H1 (cell line): ENCODE results near the gene KRT77. TPM values are rescaled to one million over a fixed set of nuclear protein-coding genes. Genes with fewer than 3 reads are reported as not detected.

ENCODE experiments used
- CTCF ChIA-PET: fragments of 300-600 bp; sonication (Branson Sonifier 250); formaldehyde crosslinking; loops from one replicate; lab custom pipeline; 2021; ENCODE audit not compliant: partially characterized antibody; lab: Charles Lee
- POLR2A ChIA-PET: fragments of 300-600 bp; sonication (Branson Sonifier 250); formaldehyde crosslinking; loops from one replicate; lab custom pipeline; 2021; ENCODE audit warnings: inconsistent platforms; ENCODE audit not compliant: partially characterized antibody; lab: Charles Lee
- DNase-seq, 2 experiments: peaks; one replicate each; pipeline versions ENCODE4 v3.0.0 to v3.0.0-alpha.2; 2010 to 2022; ENCODE audit warnings: low spot score in 2 of 2, low read depth in 1 of 2, mixed read lengths in 1 of 2
- FAIRE-seq: peaks from 2 replicates; lab custom pipeline; 2011; peaks lifted over from hg19 to GRCh38; lab: Jason Lieb, UNC
- H2AFZ ChIP-seq: 2 replicates; pipeline ENCODE4 v1.8.1; 2012; ENCODE audit warnings: low read length, inconsistent platforms
- H2AK5ac ChIP-seq: 2 replicates; pipeline ENCODE4 v1.6.1; 2013; ENCODE audit warnings: low read depth, low read length
- H2BK120ac ChIP-seq: replicated peaks from 2 replicates; pipeline ENCODE3; 2013; ENCODE audit warnings: low read depth, low read length, inconsistent platforms
- H2BK12ac ChIP-seq: 2 replicates; pipeline ENCODE4 v1.6.1; 2013; ENCODE audit warnings: low read depth, low read length
- H2BK15ac ChIP-seq: 2 replicates; pipeline ENCODE4 v1.6.1; 2013; ENCODE audit warnings: low read length
- H2BK20ac ChIP-seq: 2 replicates; pipeline ENCODE4 v1.6.1; 2013; ENCODE audit warnings: low read length
- H2BK5ac ChIP-seq: 2 replicates; pipeline ENCODE4 v1.6.1; 2013; ENCODE audit warnings: low read depth, low read length
- H3K14ac ChIP-seq: 2 replicates; pipeline ENCODE4 v1.6.1; 2013; ENCODE audit warnings: inconsistent platforms; ENCODE audit not compliant: insufficient read length
- H3K18ac ChIP-seq: 2 replicates; pipeline ENCODE4 v1.6.1; 2013; ENCODE audit warnings: low read length; ENCODE audit errors: extremely low read depth
- H3K23ac ChIP-seq: 2 replicates; pipeline ENCODE4 v1.6.1; 2013; ENCODE audit warnings: inconsistent platforms; ENCODE audit not compliant: insufficient read length
- H3K23me2 ChIP-seq: 2 replicates; pipeline ENCODE4 v1.6.1; 2013; ENCODE audit warnings: low read depth, low read length
- H3K27ac ChIP-seq: 2 replicates; pipeline ENCODE4 v1.6.1; 2011; ENCODE audit warnings: low read depth, low read length, inconsistent platforms
- H3K27me3 ChIP-seq, 4 experiments: replicated peaks in 1 of 4; 1 replicate in 1 of 4; 2 replicates in 3 of 4; pipeline versions ENCODE4 v1.6.1 to v1.8.1; 2011 to 2013; ENCODE audit warnings: low read length in 3 of 4, mild to moderate bottlenecking in 3 of 4, inconsistent platforms in 2 of 4, mixed read lengths in 2 of 4, moderate library complexity in 1 of 4; ENCODE audit not compliant: control insufficient read depth in 3 of 4, insufficient read depth in 3 of 4; ENCODE audit errors: extremely low read depth in 1 of 4
- H3K36me3 ChIP-seq, 4 experiments: 2 replicates each; pipeline versions ENCODE4 v1.6.1 to v1.8.1; 2011 to 2013; ENCODE audit warnings: mild to moderate bottlenecking in 4 of 4, low read length in 3 of 4, moderate library complexity in 2 of 4, control low read depth in 1 of 4, inconsistent platforms in 1 of 4; ENCODE audit not compliant: insufficient read depth in 4 of 4, control insufficient read depth in 2 of 4
- H3K4ac ChIP-seq: replicated peaks from 2 replicates; pipeline ENCODE3; 2013; ENCODE audit warnings: low read length, low read depth, mixed read lengths, inconsistent platforms; ENCODE audit not compliant: insufficient read length
- H3K4me1 ChIP-seq, 4 experiments: replicated peaks in 1 of 4; 1 replicate in 1 of 4; 2 replicates in 3 of 4; pipeline versions ENCODE4 v1.6.1 to v1.8.1; 2011 to 2013; ENCODE audit warnings: low read length in 3 of 4, inconsistent platforms in 2 of 4, mixed read lengths in 1 of 4; ENCODE audit not compliant: insufficient read depth in 4 of 4, control insufficient read depth in 3 of 4
- H3K4me2 ChIP-seq, 2 experiments: 2 replicates each; pipeline versions ENCODE4 v1.6.1 to v1.8.1; 2011 to 2013; ENCODE audit warnings: low read depth in 2 of 2, low read length in 2 of 2, control low read depth in 1 of 2, inconsistent platforms in 1 of 2, mild to moderate bottlenecking in 1 of 2; ENCODE audit not compliant: insufficient read depth in 1 of 2
- H3K4me3 ChIP-seq, 4 experiments: fragments of 200-600, 300-600 bp in 1 of 4; sonication (generic), shearing (Covaris generic), sonication (Bioruptor Twin) in 1 of 4; 2 replicates each; pipeline versions ENCODE4 v1.5.1 to v1.8.1; 2011 to 2016; ENCODE audit warnings: low read length in 4 of 4, low read depth in 3 of 4, control low read depth in 2 of 4, inconsistent platforms in 2 of 4, mild to moderate bottlenecking in 2 of 4, mixed read lengths in 1 of 4, moderate library complexity in 1 of 4; ENCODE audit not compliant: insufficient read depth in 2 of 4; ENCODE audit errors: extremely low read depth in 1 of 4
- H3K56ac ChIP-seq: replicated peaks from 2 replicates; pipeline ENCODE3; 2013; ENCODE audit warnings: low read depth, mild to moderate bottlenecking, mixed read lengths, low read length, inconsistent platforms; ENCODE audit not compliant: insufficient read length
- H3K79me1 ChIP-seq: 2 replicates; pipeline ENCODE4 v1.6.1; 2013; ENCODE audit warnings: low read depth, low read length, control low read depth
- H3K79me2 ChIP-seq, 2 experiments: 2 replicates each; pipeline versions ENCODE4 v1.6.1 to v1.8.1; 2012 to 2013; ENCODE audit warnings: low read length in 2 of 2, mild to moderate bottlenecking in 2 of 2, inconsistent platforms in 1 of 2; ENCODE audit not compliant: insufficient read depth in 2 of 2, control insufficient read depth in 1 of 2
- H3K9ac ChIP-seq, 4 experiments: replicated peaks in 1 of 4; 1 replicate in 1 of 4; 2 replicates in 3 of 4; pipeline versions ENCODE4 v1.6.1 to v1.8.1; 2011 to 2013; ENCODE audit warnings: low read depth in 3 of 4, low read length in 3 of 4, control low read depth in 2 of 4, mild to moderate bottlenecking in 2 of 4, moderate library complexity in 2 of 4, inconsistent platforms in 1 of 4; ENCODE audit errors: extremely low read depth in 1 of 4
- H3K9me3 ChIP-seq, 2 experiments: 2 replicates each; pipeline versions ENCODE4 v1.6.1 to v1.8.1; 2012 to 2013; ENCODE audit warnings: mild to moderate bottlenecking in 2 of 2, moderate library complexity in 2 of 2, control low read depth in 1 of 2, inconsistent platforms in 1 of 2, low read depth in 1 of 2, low read length in 1 of 2, mixed read lengths in 1 of 2; ENCODE audit not compliant: insufficient read depth in 2 of 2
- H4K20me1 ChIP-seq, 2 experiments: replicated peaks in 1 of 2; 2 replicates each; pipeline versions ENCODE3 to v1.8.1; 2011 to 2013; ENCODE audit warnings: inconsistent platforms in 2 of 2, low read length in 2 of 2, mild to moderate bottlenecking in 1 of 2; ENCODE audit not compliant: insufficient read depth in 2 of 2, control insufficient read depth in 1 of 2
- H4K5ac ChIP-seq: 2 replicates; pipeline ENCODE4 v1.6.1; 2013; ENCODE audit warnings: low read length, low read depth, mixed read lengths, inconsistent platforms; ENCODE audit not compliant: insufficient read length
- H4K8ac ChIP-seq: 2 replicates; pipeline ENCODE4 v1.8.0; 2013; ENCODE audit warnings: mild to moderate bottlenecking, moderate library complexity, low read length, inconsistent platforms; ENCODE audit not compliant: insufficient read depth; ENCODE audit errors: extremely low read depth
- H4K91ac ChIP-seq: replicated peaks from 2 replicates; pipeline ENCODE3; 2013; ENCODE audit warnings: low read length, mixed read lengths, inconsistent platforms; ENCODE audit not compliant: insufficient read length
- CBX5 ChIP-seq: fragments of 300-800, 300-1000 bp; sonication (generic); IDR thresholded peaks from 2 replicates; pipeline ENCODE4 v1.7.1; 2016; ENCODE audit warnings: antibody characterized with exemption, low read length, low read depth
- CHD2 ChIP-seq: IDR thresholded peaks from 2 replicates; pipeline ENCODE4 v1.6.1; 2012; ENCODE audit warnings: low read length, improper control_type of control experiment
- FOSL1 ChIP-seq: IDR thresholded peaks from 2 replicates; pipeline ENCODE4 v1.6.1; 2011; ENCODE audit warnings: mild to moderate bottlenecking, low read depth, low read length, moderate library complexity; ENCODE audit not compliant: insufficient read depth
- JUND ChIP-seq: IDR thresholded peaks from 2 replicates; pipeline ENCODE4 v1.6.1; 2011; ENCODE audit warnings: mild to moderate bottlenecking, improper control_type of control experiment, low read length
- KDM5A ChIP-seq: fragments of 200-600 bp; IDR thresholded peaks from 2 replicates; pipeline ENCODE4 v1.7.1; 2012; ENCODE audit warnings: mild to moderate bottlenecking, low read length, inconsistent platforms, mixed read lengths
- PHF8 ChIP-seq: fragments of 200-600 bp; sonication (generic); conservative IDR thresholded peaks from 2 replicates; pipeline ENCODE4 v1.7.1; 2012; ENCODE audit warnings: low read depth, mild to moderate bottlenecking, inconsistent platforms, low read length, moderate library complexity
- POU5F1 ChIP-seq: IDR thresholded peaks from 2 replicates; pipeline ENCODE4 v1.6.1; 2011; ENCODE audit warnings: low read depth, mild to moderate bottlenecking, low read length, moderate library complexity
- RXRA ChIP-seq: IDR thresholded peaks from 2 replicates; pipeline ENCODE4 v1.6.1; 2011; ENCODE audit warnings: low read depth, mild to moderate bottlenecking, low read length, moderate library complexity; ENCODE audit not compliant: insufficient read depth
- SIN3A ChIP-seq, 2 experiments: IDR thresholded peaks in 1 of 2; conservative IDR thresholded peaks in 1 of 2; 2 replicates each; pipeline ENCODE4 v1.6.1; 2011 to 2012; ENCODE audit warnings: low read length in 2 of 2, improper control_type of control experiment in 1 of 2, low read depth in 1 of 2, mild to moderate bottlenecking in 1 of 2
- SIRT6 ChIP-seq: IDR thresholded peaks from one replicate; pipeline ENCODE4 v1.7.1; 2012; ENCODE audit warnings: low read length, inconsistent platforms
- SP1 ChIP-seq: IDR thresholded peaks from 2 replicates; pipeline ENCODE4 v1.6.1; 2011; ENCODE audit warnings: low read depth, low read length
- TAF7 ChIP-seq: optimal IDR thresholded peaks from 2 replicates; pipeline ENCODE3; 2011; ENCODE audit warnings: low read depth, mild to moderate bottlenecking, inconsistent platforms, low read length, moderate library complexity, borderline replicate concordance
- TCF12 ChIP-seq: IDR thresholded peaks from 2 replicates; pipeline ENCODE4 v1.6.1; 2011; ENCODE audit warnings: low read depth, mild to moderate bottlenecking, low read length
- TEAD4 ChIP-seq: IDR thresholded peaks from 2 replicates; pipeline ENCODE4 v1.6.1; 2012; ENCODE audit warnings: low read depth, low read length, inconsistent platforms, mixed read lengths
- WGBS, 2 experiments: shearing (Covaris generic) in 1 of 2; methylation state at CpG; one replicate each; pipeline versions ENCODE4 v1.1.6 to v1.1.7; 2013 to 2015; ENCODE audit warnings: low lambda C conversion rate in 2 of 2, mixed read lengths in 2 of 2, inconsistent platforms in 1 of 2, low coverage in 1 of 2, missing lambda C conversion rate in 1 of 2; ENCODE audit not compliant: insufficient replicate concordance in 2 of 2, insufficient coverage in 1 of 2, insufficient read length in 1 of 2; ENCODE audit errors: extremely low coverage in 1 of 2, missing lambda C conversion rate in 1 of 2; 5-methylcytosine and 5-hydroxymethylcytosine counted together
- polyA plus RNA-seq, 7 experiments: library from polyadenylated mRNA; depleted of rRNA in 3 of 7; stranded (reverse) in 5 of 7; unstranded in 2 of 7; fragments of >200 nt in 5 of 7; fragments of 200-250 nt in 2 of 7; gene quantifications; 1 replicate in 5 of 7; 2 replicates in 1 of 7; 4 replicates in 1 of 7; pipeline versions ENCODE4 v1.2.1 to v1.2.3, GENCODE V29; 2011 to 2013; ENCODE audit warnings: missing spikeins in 2 of 7, mixed read lengths in 2 of 7
- total RNA-seq: library from RNA; stranded (reverse); fragmentation: NEBNext Ultra II Directional; extraction: Animal tissue kit (Norgen Biotek cat#: 25700); gene quantifications from 2 replicates; pipeline ENCODE4 v1.2.1, GENCODE V29; 2021

The KRT77 gene
- total and polyA plus RNA-seq, 2 of the 8 experiments (the other 6 are each of a cell fraction or from before 2014, with no cell fraction given) = 0.02 TPM; not detected in 1

DNA sequence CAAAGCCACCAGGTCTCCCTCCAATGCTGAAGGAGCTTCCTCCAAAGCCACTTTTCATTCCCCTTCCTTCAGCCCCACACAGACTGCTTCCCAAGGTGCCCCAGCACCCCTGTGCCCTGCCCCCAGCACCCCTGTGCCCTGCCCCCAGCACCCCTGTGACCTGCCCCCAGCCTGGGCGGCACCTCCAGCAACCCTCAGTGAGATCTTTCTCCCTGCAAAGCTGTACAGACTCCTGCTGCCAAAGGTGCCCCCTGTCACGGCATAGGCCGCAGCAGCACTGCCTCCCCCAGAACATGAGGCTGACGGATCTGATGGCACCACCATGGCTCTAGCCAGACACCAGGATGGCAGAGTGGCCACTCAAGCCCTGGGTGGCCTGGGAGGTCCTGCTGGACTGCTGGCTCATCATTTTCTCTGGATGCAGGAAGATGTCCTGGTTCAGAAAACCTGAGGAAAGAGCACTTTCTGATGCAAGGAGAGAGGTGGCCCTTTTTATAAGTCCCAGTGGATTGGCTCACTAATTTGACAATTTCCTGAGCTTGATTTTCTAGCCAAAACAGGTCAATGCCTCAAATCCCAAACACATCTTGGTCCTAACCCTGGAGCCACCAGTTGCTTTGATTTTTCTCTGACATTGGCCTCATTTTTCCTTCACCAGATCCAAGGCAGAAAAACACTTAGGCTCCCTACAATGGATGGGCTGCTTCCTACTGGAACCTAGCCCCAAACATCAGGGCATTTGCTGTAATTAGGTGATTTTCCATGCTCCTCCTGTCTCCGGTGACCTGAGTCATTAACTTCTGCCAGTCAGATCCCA, 32.7 kb upstream of the KRT77 start:
- H3K4me1 ChIP-seq = no peaks in the 10 kb centered on the region
- CTCF ChIA-PET = interaction anchor here (1.0 to 1.6 kb wide), 4 partner anchors 20 to 135 kb away, joined by 3 to 4 read pairs (median 4); no protein-coding TSS in a partner anchor
- H2AFZ ChIP-seq = no peak overlapping the region
- H2BK20ac ChIP-seq = no peak overlapping the region
- no peak overlapping the region for H2AK5ac ChIP-seq
- no peak overlapping the region for H2BK120ac ChIP-seq
- H4K5ac ChIP-seq = no peak overlapping the region
- no peak overlapping the region for H3K14ac ChIP-seq
- no peak overlapping the region for H4K91ac ChIP-seq
- no peak overlapping the region for H3K4me3 ChIP-seq
- H2BK15ac ChIP-seq = no peak overlapping the region
- H3K79me2 ChIP-seq = no peaks in the 10 kb centered on the region
- no peak overlapping the region for H2BK12ac ChIP-seq
- H3K9me3 ChIP-seq = peaks cover 0 to 4% of the 10 kb centered on the region in 2 experiments; a peak in 1 of 4 replicates
- no peak overlapping the region for H3K9ac ChIP-seq
- H3K23me2 ChIP-seq = no peaks in the 10 kb centered on the region
- FAIRE-seq = no peak
- H3K79me1 ChIP-seq = no peaks in the 10 kb centered on the region
- no peak for DNase-seq
- H2BK5ac ChIP-seq = no peak overlapping the region
- POLR2A ChIA-PET = no interaction called here
- H3K4ac ChIP-seq = no peak overlapping the region
- 50% methylated on average over 4 of the region's 5 CpGs; no CpG with 5 or more reads in 1 of the 2 experiments for WGBS, 2 experiments
- no peak overlapping the region for H3K27ac ChIP-seq
- no peak overlapping the region for H3K4me2 ChIP-seq
- H3K18ac ChIP-seq = no peak overlapping the region
- no peak overlapping the region for H4K8ac ChIP-seq
- no peak overlapping the region for H3K56ac ChIP-seq
- no peaks in the 10 kb centered on the region for H3K36me3 ChIP-seq
- no peak overlapping the region for H3K23ac ChIP-seq
- no peaks in the 10 kb centered on the region for H3K27me3 ChIP-seq
- H4K20me1 ChIP-seq = no peaks in the 10 kb centered on the region
- TF ChIP-seq CBX5 = no peak
- TF ChIP-seq TEAD4 = no peak
- no peak for TF ChIP-seq JUND
- no peak for TF ChIP-seq TAF7
- no peak for TF ChIP-seq TCF12
- no peak for TF ChIP-seq SIN3A (conservative IDR thresholded peaks at IDR 0.05 in 1 of 2, IDR thresholded peaks at IDR 0.05 in 1 of 2; ENCODE audit: low read depth in 1 of 2, low read length in 2 of 2)
- no peak for TF ChIP-seq RXRA
- no peak for TF ChIP-seq SIRT6
- TF ChIP-seq FOSL1 = no peak
- no peak for TF ChIP-seq CHD2
- no peak for TF ChIP-seq SP1
- no peak for TF ChIP-seq PHF8
- no peak for TF ChIP-seq POU5F1
- no peak for TF ChIP-seq KDM5A
